ENCODE results near the gene IFNE. TPM values are rescaled to one million over a fixed set of nuclear protein-coding genes. Genes with fewer than 3 reads are reported as not detected.

The IFNE gene
- total and polyA plus RNA-seq, 9 of the 15 experiments (the other 6 are each of a cell fraction or from before 2014, with no cell fraction given): not detected

- TF ChIP-seq REST (IDR thresholded peaks at IDR 0.05; ENCODE audit: borderline replicate concordance): no peak
- TF ChIP-seq REST (CRISPR knock-in tag; IDR thresholded peaks at IDR 0.05; ENCODE audit: low read depth): no peak
- TF ChIP-seq ZNF695 (CRISPR knock-in tag; IDR thresholded peaks at IDR 0.05): no peak
- TF ChIP-seq ZNF696 (CRISPR knock-in tag; conservative IDR thresholded peaks at IDR 0.05): no peak
- TF ChIP-seq, protein P1, sequence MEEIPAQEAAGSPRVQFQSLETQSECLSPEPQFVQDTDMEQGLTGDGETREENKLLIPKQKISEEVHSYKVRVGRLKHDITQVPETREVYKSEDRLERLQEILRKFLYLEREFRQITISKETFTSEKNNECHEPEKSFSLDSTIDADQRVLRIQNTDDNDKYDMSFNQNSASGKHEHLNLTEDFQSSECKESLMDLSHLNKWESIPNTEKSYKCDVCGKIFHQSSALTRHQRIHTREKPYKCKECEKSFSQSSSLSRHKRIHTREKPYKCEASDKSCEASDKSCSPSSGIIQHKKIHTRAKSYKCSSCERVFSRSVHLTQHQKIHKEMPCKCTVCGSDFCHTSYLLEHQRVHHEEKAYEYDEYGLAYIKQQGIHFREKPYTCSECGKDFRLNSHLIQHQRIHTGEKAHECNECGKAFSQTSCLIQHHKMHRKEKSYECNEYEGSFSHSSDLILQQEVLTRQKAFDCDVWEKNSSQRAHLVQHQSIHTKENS (CRISPR knock-in tag; IDR thresholded peaks at IDR 0.05): no peak
- TF ChIP-seq PYGO2 (tag; IDR thresholded peaks at IDR 0.05): no peak
- TF ChIP-seq ZNF41 (CRISPR knock-in tag; conservative IDR thresholded peaks at IDR 0.05): no peak
- no peak for TF ChIP-seq CBX1 (IDR thresholded peaks at IDR 0.05; ENCODE audit: low read depth)
- no peak for TF ChIP-seq FUS (optimal IDR thresholded peaks at IDR 0.05; ENCODE audit: low read depth, low read length)
- TF ChIP-seq NR3C1 (CRISPR knock-in tag; IDR thresholded peaks at IDR 0.05): no peak
- no peak for TF ChIP-seq SNIP1 (IDR thresholded peaks at IDR 0.05; ENCODE audit: low read depth)
- no peak for TF ChIP-seq EP300 (IDR thresholded peaks at IDR 0.05; ENCODE audit: low read length)
- TF ChIP-seq FOXA3 (CRISPR knock-in tag; conservative IDR thresholded peaks at IDR 0.05 in 1 of 2, IDR thresholded peaks at IDR 0.05 in 1 of 2): no peak
- TF ChIP-seq NFRKB (IDR thresholded peaks at IDR 0.05; ENCODE audit: low read depth): no peak
- TF ChIP-seq ZNF274 (IDR thresholded peaks at IDR 0.05; ENCODE audit: borderline replicate concordance, low read depth, low read length): no peak
Measured at GRCh38 chr9:21504894-21505293, 22.8 kb upstream of the IFNE start (continued).

Measured in K562 (cell line).